Tibial artery (tissue), 4 donors: Measurements from ENCODE around the gene C2orf69.

Experiments
- DNase-seq, 2 donors: peaks; one replicate each; pipeline ENCODE4 v3.0.0-alpha.2; 2019
- H3K27ac ChIP-seq, 2 donors: fragments of 200-600 bp; sonication (generic) in 1 of 2; 1 replicate in 1 of 2; 2 replicates in 1 of 2; pipeline ENCODE4 v1.5.1; 2018 to 2019; ENCODE audit warnings: mild to moderate bottlenecking in 1 of 2
- H3K27me3 ChIP-seq, 2 donors: fragments of 200-600 bp; sonication (generic) in 1 of 2; one replicate each; pipeline versions ENCODE4 v1.5.1 to v1.6.0; 2016 to 2019
- H3K36me3 ChIP-seq, 3 donors: fragments of 200-600 bp; sonication (generic) in 2 of 3; one replicate each; pipeline ENCODE4 v1.5.1; 2016 to 2019; ENCODE audit warnings: mild to moderate bottlenecking in 2 of 3
- H3K4me1 ChIP-seq, 4 donors: fragments of 200-600 bp; sonication (generic) in 2 of 4; 1 replicate in 3 of 4; 2 replicates in 1 of 4; pipeline ENCODE4 v1.5.1; 2016 to 2019
- H3K4me3 ChIP-seq, 2 donors: fragments of 200-600 bp; sonication (generic) in 1 of 2; 1 replicate in 1 of 2; 2 replicates in 1 of 2; pipeline ENCODE4 v1.5.1; 2018 to 2019; ENCODE audit warnings: mild to moderate bottlenecking in 2 of 2
- H3K9me3 ChIP-seq, 3 donors: fragments of 200-600 bp; sonication (generic) in 1 of 3; one replicate each; pipeline ENCODE4 v1.5.1; 2016 to 2019
- CTCF ChIP-seq, 2 experiments: fragments of 200-600 bp in 1 of 2; fragments of 450-650 bp in 1 of 2; IDR thresholded peaks; one replicate each; pipeline ENCODE4 v1.5.1; 2017 to 2019; ENCODE audit warnings: antibody characterized with exemption in 2 of 2, mild to moderate bottlenecking in 1 of 2, moderate library complexity in 1 of 2
- intact Hi-C: fragments of 100-400 bp; cut with DNase I; formaldehyde crosslinking; loops from one replicate; pipeline ENCODE4 v1.15.0; 2023; ENCODE audit warnings: low total_unique reads

C2orf69 gene

GRCh38 chr2:199975273-199975895 is 64.3 kb downstream of the C2orf69 start:
- intact Hi-C loops: no loop called here
- DNase-seq: no peak

More at GRCh38 chr2:199975273-199975895, 64.3 kb downstream of the C2orf69 start:
- no peak for TF ChIP-seq CTCF (IDR thresholded peaks at IDR 0.05)
- Histone ChIP-seq H3K27ac (no peak overlapping the region), H3K4me1 (peaks cover 0 to 7% (median 3%) of the 10 kb centered on the region in 4 donors), H3K4me3 (no peak overlapping the region), H3K36me3 (peaks cover 0 to 22% (median 0%) of the 10 kb centered on the region in 3 donors), H3K27me3 (no peaks in the 10 kb centered on the region), H3K9me3 (no peaks in the 10 kb centered on the region)
